MCF 10A (cell line): ENCODE data around the gene DLG2. TPM values are rescaled to one million over a fixed set of nuclear protein-coding genes. Genes with fewer than 3 reads are reported as not detected.

Experiments used
- BruUV-seq: library from RNA; stranded (reverse); fragments of 400-500 nt; replicated peaks from 2 replicates; lab custom pipeline; 2021; lab: Mats Ljungman, UMichigan
- CTCF ChIA-PET: fragments of 300-600 bp; sonication (Branson Sonifier 250); formaldehyde crosslinking; extraction: SDS; loops from one replicate; lab custom pipeline; 2021; ENCODE audit warnings: antibody characterized with exemption, inconsistent platforms; lab: Yijun Ruan, JAX
- POLR2A ChIA-PET: fragments of 300-600, 350-650 bp; sonication (Branson Sonifier 250); formaldehyde crosslinking; extraction: SDS; loops from one replicate; lab custom pipeline; 2020; ENCODE audit warnings: antibody characterized with exemption, inconsistent platforms; lab: Yijun Ruan, JAX
- DNase-seq: peaks from one replicate; pipeline ENCODE4 v3.0.0-alpha.2; 2018; ENCODE audit not compliant: unreplicated experiment
- H3K27ac Mint-ChIP-seq: one replicate; pipeline ENCODE4 v1.8.0; 2022; ENCODE audit warnings: mild to moderate bottlenecking, low read depth, mixed read lengths; ENCODE audit not compliant: unreplicated experiment
- H3K27me3 Mint-ChIP-seq: one replicate; pipeline ENCODE4 v1.8.0; 2022; ENCODE audit warnings: mixed read lengths; ENCODE audit not compliant: insufficient read depth, unreplicated experiment
- H3K36me3 Mint-ChIP-seq: one replicate; pipeline ENCODE4 v1.8.0; 2022; ENCODE audit warnings: mild to moderate bottlenecking, moderate library complexity, mixed read lengths; ENCODE audit not compliant: insufficient read depth, unreplicated experiment
- H3K4me1 Mint-ChIP-seq: one replicate; pipeline ENCODE4 v1.8.0; 2022; ENCODE audit warnings: mixed read lengths; ENCODE audit not compliant: insufficient read depth, unreplicated experiment
- H3K4me3 Mint-ChIP-seq: one replicate; pipeline ENCODE4 v1.8.0; 2022; ENCODE audit warnings: mild to moderate bottlenecking, moderate library complexity, mixed read lengths; ENCODE audit not compliant: unreplicated experiment
- H3K9me3 Mint-ChIP-seq: one replicate; pipeline ENCODE4 v1.8.0; 2022; ENCODE audit warnings: mixed read lengths; ENCODE audit not compliant: unreplicated experiment
- intact Hi-C: fragments of 100-400 bp; cut with micrococcal nuclease; formaldehyde crosslinking; loops from 2 replicates; pipeline ENCODE4 v1.14.1; 2022
- total RNA-seq: library from RNA; stranded (reverse); gene quantifications from 2 replicates; pipeline ENCODE4 v1.2.3, GENCODE V29; 2022
- TF ChIP-seq, protein P1 (sequence below): fragments of 200-600 bp; IDR thresholded peaks from one replicate; pipeline ENCODE4 v1.8.0; 2022; ENCODE audit warnings: antibody characterized with exemption, mild to moderate bottlenecking; ENCODE audit not compliant: unreplicated experiment

DLG2 gene
- total RNA-seq, 1 experiment from 2014 or later: 0.26 TPM

DNA sequence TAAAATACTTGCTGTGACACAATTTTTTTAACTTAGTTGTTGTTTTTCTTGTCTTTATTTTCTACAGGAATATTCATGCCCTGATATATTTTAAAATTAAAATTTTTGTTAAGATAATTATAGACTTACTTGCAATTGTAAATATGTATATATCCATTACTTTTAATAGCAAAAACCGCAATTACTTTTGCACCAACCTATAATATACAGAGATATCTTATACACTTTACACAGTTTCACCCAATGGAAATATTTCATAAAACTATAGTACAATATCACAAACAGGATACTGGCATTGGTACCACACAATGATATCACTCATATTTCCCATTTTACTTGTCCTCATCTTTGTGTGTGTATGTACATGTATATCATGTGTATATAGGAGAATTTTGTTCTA lies 188.8 kb downstream of the DLG2 start:
- CTCF ChIA-PET: no interaction called here
- POLR2A ChIA-PET: no interaction called here

DNA sequence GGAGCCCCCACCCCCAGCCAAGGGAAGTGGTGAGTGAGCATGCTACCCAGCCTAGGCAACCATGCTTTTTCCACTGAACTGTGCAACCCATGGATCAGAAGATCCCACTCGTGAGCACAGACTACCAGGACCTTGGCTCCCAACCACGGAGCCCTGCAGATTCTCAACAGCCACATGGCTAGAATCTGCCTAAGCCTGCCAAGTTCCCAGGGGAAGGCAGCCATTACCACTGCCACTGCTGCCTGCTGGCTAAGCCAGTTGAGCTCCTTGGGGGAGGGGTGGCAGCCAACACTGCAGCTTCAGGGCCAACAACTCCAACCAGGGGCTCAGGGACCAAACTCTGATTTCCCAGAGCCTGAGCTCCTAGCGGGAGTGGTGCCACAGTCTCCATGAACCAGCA lies 195.8 kb downstream of the DLG2 start:
- H3K4me3 Mint-ChIP-seq: no peak overlapping the region
- H3K4me1 Mint-ChIP-seq: no peaks in the 10 kb centered on the region
- H3K27ac Mint-ChIP-seq: no peak overlapping the region
- H3K36me3 Mint-ChIP-seq: no peaks in the 10 kb centered on the region
- H3K27me3 Mint-ChIP-seq: no peaks in the 10 kb centered on the region
- peaks cover 41% of the 10 kb centered on the region for H3K9me3 Mint-ChIP-seq
- intact Hi-C loops: no loop called here
- no TSS peak for BruUV-seq
- CTCF ChIA-PET: interaction anchor here (0.6 kb wide), 1 partner anchor 89 kb away, joined by 5 read pairs; no protein-coding TSS in a partner anchor
- POLR2A ChIA-PET: no interaction called here
- DNase-seq: no peak
- TF ChIP-seq, protein P1, sequence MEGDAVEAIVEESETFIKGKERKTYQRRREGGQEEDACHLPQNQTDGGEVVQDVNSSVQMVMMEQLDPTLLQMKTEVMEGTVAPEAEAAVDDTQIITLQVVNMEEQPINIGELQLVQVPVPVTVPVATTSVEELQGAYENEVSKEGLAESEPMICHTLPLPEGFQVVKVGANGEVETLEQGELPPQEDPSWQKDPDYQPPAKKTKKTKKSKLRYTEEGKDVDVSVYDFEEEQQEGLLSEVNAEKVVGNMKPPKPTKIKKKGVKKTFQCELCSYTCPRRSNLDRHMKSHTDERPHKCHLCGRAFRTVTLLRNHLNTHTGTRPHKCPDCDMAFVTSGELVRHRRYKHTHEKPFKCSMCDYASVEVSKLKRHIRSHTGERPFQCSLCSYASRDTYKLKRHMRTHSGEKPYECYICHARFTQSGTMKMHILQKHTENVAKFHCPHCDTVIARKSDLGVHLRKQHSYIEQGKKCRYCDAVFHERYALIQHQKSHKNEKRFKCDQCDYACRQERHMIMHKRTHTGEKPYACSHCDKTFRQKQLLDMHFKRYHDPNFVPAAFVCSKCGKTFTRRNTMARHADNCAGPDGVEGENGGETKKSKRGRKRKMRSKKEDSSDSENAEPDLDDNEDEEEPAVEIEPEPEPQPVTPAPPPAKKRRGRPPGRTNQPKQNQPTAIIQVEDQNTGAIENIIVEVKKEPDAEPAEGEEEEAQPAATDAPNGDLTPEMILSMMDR: no peak

More for the DNA sequence above, 188.8 kb downstream of the DLG2 start:
- no peaks in the 10 kb centered on the region for H3K27me3 Mint-ChIP-seq
- peaks cover 11% of the 10 kb centered on the region for H3K9me3 Mint-ChIP-seq
- H3K36me3 Mint-ChIP-seq: no peaks in the 10 kb centered on the region
- DNase-seq: no peak
- no TSS peak for BruUV-seq
- no peak overlapping the region for H3K4me3 Mint-ChIP-seq
- intact Hi-C loops: no loop called here
- H3K27ac Mint-ChIP-seq: no peak overlapping the region
- TF ChIP-seq, protein P1: no peak
- no peaks in the 10 kb centered on the region for H3K4me1 Mint-ChIP-seq

DNA sequence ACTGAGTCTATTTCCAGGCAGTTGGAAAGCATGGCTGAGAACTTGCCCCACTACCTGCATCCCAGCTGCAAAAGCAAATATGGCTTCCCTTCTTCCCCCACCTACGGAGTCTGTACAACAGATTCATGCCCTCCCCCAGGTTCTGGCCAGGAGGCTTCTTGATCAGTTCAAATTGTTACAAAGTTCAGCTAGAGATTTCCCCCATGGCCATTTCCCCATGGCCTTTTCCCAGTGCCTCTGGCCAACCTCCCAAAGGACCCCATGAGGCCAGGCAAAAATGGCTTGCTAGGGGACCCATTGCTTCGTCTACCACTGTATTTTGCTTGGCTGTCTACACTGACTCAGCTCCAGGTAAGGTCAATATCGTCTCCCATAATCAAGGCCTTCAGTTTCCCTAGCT lies 203.3 kb downstream of the DLG2 start:
- POLR2A ChIA-PET: no interaction called here
- Mint-ChIP-seq H3K36me3 (no peaks in the 10 kb centered on the region), H3K27ac (no peak overlapping the region), H3K4me3 (no peak overlapping the region), H3K4me1 (no peaks in the 10 kb centered on the region), H3K27me3 (no peaks in the 10 kb centered on the region), H3K9me3 (peaks cover 24% of the 10 kb centered on the region)
- no peak for DNase-seq
- TF ChIP-seq, protein P1: no peak
- BruUV-seq: no TSS peak
- CTCF ChIA-PET: no interaction called here
- intact Hi-C loops: no loop called here

DNA sequence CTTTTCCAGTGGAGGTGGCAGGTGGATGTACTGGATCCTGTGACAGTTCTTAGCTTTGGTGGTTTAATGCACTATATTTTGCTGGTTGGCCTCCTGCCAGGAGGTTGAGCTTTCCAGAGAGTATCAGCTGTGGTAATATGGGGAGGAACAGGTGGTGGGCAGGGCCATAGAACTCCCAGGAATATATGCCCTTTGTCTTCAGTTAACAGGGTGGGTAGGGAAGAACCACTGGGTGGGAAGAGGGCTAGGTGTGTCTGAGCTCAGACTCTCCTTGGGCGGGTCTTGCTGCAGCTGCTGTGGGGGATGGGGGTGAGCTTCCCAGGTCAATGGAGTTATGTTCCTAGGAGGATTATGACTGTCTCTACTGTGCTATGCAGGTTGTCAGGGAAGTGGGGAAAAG lies 203.8 kb downstream of the DLG2 start:
- H3K4me3 Mint-ChIP-seq: no peak overlapping the region
- TF ChIP-seq, protein P1: no peak
- no peak overlapping the region for H3K27ac Mint-ChIP-seq
- no peaks in the 10 kb centered on the region for H3K36me3 Mint-ChIP-seq
- POLR2A ChIA-PET: no interaction called here
- DNase-seq: no peak
- intact Hi-C loops: no loop called here
- peaks cover 19% of the 10 kb centered on the region for H3K9me3 Mint-ChIP-seq
- CTCF ChIA-PET: no interaction called here
- H3K4me1 Mint-ChIP-seq: no peaks in the 10 kb centered on the region
- no peaks in the 10 kb centered on the region for H3K27me3 Mint-ChIP-seq
- no TSS peak for BruUV-seq
